HG03439 (cell line): ENCODE data around the gene CCDC87.
A peak's percentile ranks its signal among the peaks of the same experiment; 100 is the strongest.
"Not testable (repeated sequence)": the region's sequence is repeated elsewhere in the genome, so short reads cannot be mapped to it uniquely, and the experiment has no call there.

Source experiments
- ATAC-seq: cut with Tn5 transposase; IDR thresholded peaks from one replicate; pipeline ENCODE4 v1.9.1; 2021; ENCODE audit warnings: mild to moderate bottlenecking, moderate library complexity; ENCODE audit not compliant: unreplicated experiment

CCDC87 gene

DNA sequence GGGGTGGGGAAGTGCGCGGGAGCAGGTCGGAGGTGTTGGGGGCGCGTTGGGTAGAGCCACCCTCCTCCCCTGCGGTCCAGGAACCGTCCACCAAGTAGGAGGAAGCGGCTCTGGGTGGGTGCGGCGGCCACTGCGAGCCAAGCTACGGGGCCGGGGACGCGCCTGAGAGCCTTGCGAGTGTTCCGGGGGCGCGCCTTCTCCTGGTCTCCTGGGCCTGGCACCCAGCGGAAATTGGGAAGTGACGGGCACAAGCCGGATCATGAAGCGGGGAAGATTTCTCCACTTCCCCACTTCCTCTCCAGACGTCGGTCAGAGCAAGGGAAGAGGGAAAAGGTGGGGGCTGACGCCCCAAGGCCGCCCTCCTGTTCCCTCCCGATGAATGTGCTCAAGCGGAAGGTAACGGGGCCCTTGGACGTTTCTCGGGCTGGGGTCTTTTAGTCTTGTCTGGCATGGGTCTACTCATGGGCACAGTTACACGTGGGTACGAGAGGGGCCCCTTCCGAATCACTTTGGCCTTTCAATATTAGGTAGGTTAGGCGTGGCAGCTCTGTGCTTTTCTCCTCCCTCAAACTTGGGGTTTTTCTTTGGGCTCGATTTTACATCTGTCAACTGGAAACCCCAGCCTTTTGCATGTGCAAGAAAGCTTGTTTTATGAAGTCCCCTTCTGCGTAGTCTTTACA, 24.4 kb upstream of the CCDC87 start:
- peak; percentile 1 for ATAC-seq

- ATAC-seq: peak; percentile 88
These were observed 23.7 kb upstream of the CCDC87 start, which contains the start of gene RBM14 for GRCh38 chr11:66616379-66617154. Gene RBM14, plus strand, starts transcription at chr11:66616630. Its CDS starts 91 bp downstream, at chr11:66616721.

DNA sequence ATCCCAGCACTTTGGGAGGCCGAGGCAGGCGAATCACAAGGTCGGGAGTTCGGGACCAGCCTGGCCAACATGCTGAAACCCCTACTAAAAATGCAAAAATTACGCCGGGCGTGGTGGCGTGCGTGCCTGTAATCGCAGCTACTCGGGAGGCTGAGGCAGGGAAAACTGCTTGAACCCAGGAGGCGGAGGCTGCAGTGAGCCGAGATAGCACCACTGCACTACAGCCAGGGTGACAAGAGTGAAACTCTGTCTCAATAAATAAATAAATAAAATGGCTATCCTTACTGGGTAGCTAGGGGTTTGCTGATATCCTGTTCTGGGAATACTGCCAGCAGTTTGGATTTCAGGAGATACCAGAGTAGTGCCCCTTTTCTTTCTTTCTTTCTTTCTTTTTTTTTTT, 21.2 kb upstream of the CCDC87 start:
- ATAC-seq: no peak

GRCh38 chr11:66612458-66612857, 19.6 kb upstream of the CCDC87 start:
- ATAC-seq: no peak

DNA sequence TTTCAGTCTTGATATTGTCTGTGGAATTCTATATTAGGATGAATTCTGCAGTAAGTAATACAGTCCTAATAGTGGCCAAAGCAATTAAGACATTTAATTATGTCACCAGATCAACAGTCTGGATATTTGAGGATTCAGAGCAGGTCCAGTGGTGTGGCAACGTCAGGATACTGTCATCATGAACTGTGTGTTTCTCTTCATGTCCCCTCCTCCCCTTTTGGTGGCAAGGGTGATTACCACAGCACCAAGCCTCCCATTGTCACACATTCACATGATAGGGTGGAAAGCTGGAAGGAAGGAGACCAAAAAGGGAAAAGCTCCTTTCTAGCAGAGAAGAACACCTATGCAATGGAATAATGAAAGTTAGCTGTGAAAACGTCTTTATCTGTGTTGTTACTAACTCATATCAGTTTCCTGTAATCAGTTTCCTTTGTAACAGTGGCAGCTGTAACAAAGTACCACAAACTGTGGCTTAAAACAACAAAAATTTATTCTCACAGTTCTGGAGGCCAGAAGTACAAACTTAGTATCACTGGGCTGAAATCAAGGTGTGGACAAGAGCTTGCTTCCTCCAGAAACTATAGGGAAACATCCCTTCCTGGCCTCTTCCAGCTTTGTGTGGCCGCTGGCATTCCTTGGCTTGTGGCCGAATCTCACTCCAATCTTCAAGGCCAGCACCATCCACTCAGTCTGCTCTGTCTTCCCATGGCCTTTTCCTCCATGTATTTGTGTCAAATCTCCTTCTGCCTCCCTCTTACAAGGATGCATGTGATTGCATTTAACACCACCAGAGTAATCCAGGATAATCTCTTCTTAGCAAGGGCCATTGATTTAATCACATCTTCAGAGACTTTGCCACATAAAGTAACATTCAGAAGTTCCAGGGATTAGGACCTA, 17.1 kb upstream of the CCDC87 start:
- ATAC-seq: no peak

- ATAC-seq: no peak
These were observed 14.4 kb upstream of the CCDC87 start for GRCh38 chr11:66607126-66607834.

GRCh38 chr11:66606608-66607007, 13.7 kb upstream of the CCDC87 start:
- not testable (repeated sequence) for ATAC-seq

DNA sequence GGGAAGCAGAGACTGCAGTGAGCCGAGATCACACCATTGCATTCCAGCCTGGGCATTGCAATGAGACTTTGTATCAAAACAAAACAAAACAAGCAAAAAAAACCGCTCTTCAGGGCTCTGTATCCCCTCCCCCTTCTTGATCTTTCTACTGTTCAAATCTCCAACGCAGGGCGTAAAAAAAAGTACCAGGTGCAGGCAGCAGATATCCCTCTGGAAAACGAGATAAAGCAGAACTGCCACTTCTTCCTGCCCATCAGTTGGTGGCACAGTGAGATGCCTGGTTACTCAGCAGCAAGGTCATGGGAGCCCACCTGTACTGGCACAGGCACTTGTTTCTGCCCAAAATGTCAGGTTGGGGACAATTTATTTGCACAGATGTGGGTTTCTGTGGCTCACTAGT, 11.3 kb upstream of the CCDC87 start:
- ATAC-seq: no peak

- ATAC-seq: no peak
These were observed 10.2 kb upstream of the CCDC87 start for GRCh38 chr11:66603072-66603471.

DNA sequence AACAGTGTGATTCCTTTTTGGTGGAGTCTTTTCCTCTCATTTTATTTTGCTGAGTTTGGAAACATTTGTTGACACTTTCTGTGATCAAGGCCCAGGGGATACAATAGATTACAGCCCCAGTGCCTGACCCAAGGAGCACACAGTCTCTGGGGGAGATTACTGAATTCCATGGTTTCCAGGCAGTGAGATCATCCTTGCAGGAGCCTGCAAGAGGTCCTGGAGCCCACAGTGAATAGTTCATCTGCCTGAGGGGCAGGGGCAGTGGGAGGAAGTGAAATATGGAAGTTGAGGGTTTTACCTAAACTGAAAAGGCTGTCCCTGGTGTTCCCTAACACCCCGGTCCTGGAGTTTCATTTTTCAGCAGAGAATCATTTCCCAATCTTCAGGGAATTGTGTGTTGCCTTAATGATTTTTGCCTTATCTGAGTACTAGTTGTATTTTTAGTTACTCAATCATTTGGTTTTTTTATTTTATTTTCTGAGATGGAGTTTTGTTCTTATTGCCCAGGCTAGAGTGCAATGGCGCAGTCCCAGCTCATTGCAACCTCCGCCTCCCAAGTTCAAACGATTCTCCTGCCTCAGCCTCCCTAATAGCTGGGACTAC, 7.9 kb upstream of the CCDC87 start:
- ATAC-seq: no peak

DNA sequence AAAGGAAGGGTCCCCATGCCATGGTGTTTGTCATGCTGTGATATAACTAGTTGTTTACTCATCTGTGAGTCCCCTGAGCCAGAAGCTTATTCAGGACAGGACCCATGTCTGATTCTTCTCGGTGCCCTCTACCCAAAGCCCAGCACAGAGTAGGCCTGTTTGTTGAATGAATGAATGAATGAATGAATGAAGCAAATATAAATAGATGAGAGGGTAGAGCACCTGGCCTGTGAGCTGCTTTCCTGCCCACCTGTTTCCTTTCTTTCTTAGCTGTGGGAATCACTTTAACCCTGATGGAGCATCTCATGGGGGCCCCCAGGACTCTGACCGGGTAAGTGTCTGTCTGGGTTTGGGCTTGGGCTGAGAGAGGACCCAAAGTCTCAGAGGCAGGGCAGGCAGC, 7.4 kb upstream of the CCDC87 start:
- no peak for ATAC-seq

- ATAC-seq: no peak
These were observed 6.1 kb upstream of the CCDC87 start for GRCh38 chr11:66598993-66599392.

GRCh38 chr11:66595245-66595904, 2.5 kb upstream of the CCDC87 start:
- ATAC-seq: no peak

DNA sequence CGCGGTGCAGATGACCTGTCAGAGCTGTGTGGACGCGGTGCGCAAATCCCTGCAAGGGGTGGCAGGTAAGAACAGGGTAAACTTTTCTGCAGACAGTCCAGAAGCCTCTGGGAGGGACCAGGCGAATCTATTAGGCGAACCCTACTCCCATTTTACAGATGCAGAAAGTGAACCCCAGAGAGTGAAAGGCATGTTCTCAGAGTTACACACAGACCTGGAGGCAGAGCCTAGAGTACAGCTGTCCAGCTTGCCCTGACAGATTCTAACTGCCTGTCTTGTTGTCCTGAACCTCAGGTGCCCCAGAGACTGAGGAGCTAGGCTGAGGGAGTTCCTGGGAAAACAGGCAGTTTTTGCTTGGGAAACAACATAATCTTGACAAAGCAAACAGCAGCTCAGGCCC, 787 bp upstream of the CCDC87 start:
- ATAC-seq: no peak

DNA sequence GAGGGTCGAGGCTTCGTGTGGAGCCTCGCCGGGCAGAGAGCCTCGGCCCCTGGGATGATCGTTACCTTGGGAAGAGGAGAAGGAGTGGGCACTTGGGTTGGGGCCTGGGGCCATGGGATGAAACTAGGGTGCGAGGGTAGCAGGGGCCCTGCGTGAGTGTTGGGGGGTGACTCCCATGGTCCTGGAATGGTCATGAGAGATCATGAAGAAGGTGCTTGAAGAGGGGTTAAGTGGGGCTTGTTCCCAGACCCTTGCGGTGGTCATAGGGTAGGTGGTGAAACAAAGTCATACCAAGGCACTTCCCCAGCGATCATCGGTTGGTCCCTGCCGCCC, 406 bp upstream of the CCDC87 start:
- peak; percentile 33 for ATAC-seq

GRCh38 chr11:66591175-66591574, 1.7 kb downstream of the CCDC87 start:
- ATAC-seq: no peak

DNA sequence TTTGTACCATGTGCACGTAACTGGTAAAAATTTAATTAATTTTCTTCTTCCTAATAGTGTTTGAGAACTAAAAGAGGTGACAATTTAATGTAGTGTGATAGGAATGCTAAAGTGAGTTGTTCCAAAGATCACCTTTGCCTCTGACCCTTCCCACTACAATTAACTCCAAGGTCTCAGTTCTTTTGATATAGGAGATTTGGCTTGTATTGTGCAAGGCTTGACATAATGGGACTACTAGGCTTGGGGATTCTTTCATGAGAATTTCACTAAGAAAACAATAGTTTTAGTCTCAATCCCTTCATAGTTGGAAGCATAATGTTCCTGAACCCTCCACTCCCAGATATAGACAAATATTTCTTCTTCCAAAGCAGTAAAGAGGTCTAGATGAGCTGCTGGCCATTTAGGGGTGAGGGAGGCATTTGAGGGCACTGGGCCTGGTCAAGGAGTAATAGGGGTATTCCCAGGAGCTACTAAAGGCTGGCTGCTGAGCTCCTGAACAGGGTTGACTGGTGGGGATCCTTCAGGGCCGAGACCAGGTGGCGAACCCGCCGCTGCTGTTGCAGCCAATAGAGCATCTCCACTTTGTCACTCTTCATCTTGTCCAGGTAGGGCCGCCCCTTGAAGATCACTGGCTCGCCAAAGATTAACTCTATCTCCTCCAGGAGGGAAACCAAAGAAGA, 2.7 kb downstream of the CCDC87 start:
- no peak for ATAC-seq

DNA sequence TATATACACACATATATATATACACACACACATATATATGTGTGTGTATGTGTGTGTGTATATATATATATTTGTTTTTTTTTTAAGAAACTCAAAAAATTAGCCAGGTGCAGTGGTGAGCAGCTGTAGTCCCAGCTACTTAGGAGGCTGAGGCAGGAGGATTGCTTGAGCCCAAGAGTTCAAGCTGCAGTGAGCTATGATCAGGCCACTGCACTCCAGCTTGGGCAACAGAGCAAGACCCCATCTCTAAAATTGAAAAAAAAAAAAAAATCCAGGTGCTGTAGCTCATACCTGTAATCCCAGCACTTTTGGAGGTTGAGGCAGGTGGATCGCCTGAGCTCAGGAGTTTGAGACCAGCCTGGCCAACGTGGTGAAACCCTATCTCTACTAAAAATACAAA, 3.5 kb downstream of the CCDC87 start:
- ATAC-seq: not testable (repeated sequence)

DNA sequence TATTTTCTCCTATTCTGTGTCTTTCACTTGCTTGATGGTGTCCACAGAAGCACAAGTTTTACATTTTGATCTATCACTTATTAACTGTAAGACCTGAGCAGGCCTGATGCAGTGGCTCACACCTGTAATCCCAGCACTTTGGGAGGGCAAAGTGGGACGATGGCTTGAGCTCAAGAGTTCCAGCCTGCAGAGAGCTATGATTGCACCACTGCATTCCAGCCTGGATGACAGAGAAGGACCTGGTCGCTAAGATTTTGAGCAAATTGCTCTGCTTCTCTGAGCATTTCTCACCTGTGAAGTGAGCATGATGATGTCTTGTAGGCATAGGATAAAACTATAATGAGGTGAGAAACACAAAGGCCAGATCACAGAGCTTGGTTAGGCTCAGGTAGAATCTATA, 6.7 kb downstream of the CCDC87 start:
- no peak for ATAC-seq
